ENCODE data around the gene XXYLT1. TPM values are rescaled to one million over a fixed set of nuclear protein-coding genes. Genes with fewer than 3 reads are reported as not detected.

The XXYLT1 gene
- total RNA-seq, 1 donor from 2014 or later, result 2.7 TPM

- intact Hi-C loops (cut with DNase I), result loop anchor here (2.0 to 10.0 kb wide), 2 partner anchors 173 to 485 kb away; partner anchors contain the start of gene ACAP2
- peak; percentile 39 for DNase-seq (ENCODE audit: missing footprints)
- no peak for ATAC-seq
Measured at GRCh38 chr3:195269375-195270078, 1.4 kb downstream of the XXYLT1 start.

GRCh38 chr3:195268576-195269309, 2.2 kb downstream of the XXYLT1 start:
- intact Hi-C loops (cut with DNase I), result loop anchor here (10.0 kb wide), 1 partner anchor 484 kb away; no protein-coding TSS in a partner anchor
- ATAC-seq (no peak), DNase-seq (ENCODE audit: missing footprints) (no peak)

- ATAC-seq (no peak), DNase-seq (ENCODE audit: missing footprints) (no peak)
- intact Hi-C loops (cut with DNase I), result loop anchor here (10.0 kb wide), 1 partner anchor 482 kb away; no protein-coding TSS in a partner anchor
Measured at GRCh38 chr3:195267096-195267495, 3.9 kb downstream of the XXYLT1 start.

GRCh38 chr3:195266428-195266827, 4.5 kb downstream of the XXYLT1 start:
- no peak for DNase-seq (ENCODE audit: missing footprints)
- intact Hi-C loops (cut with DNase I), result loop anchor here (10.0 kb wide), 1 partner anchor 482 kb away; no protein-coding TSS in a partner anchor
- no peak for ATAC-seq

GRCh38 chr3:195265363-195265976, 5.5 kb downstream of the XXYLT1 start:
- no peak for DNase-seq (ENCODE audit: missing footprints)
- intact Hi-C loops (cut with DNase I), result loop anchor here (10.0 kb wide), 1 partner anchor 481 kb away; no protein-coding TSS in a partner anchor
- ATAC-seq, result no peak

- DNase-seq (ENCODE audit: missing footprints) (no peak), ATAC-seq (no peak)
Measured at GRCh38 chr3:195263925-195264600, 6.9 kb downstream of the XXYLT1 start.

GRCh38 chr3:195263193-195263924, 7.6 kb downstream of the XXYLT1 start:
- intact Hi-C loops (cut with DNase I), result loop anchor here (5.0 to 10.0 kb wide), 2 partner anchors 386 to 479 kb away; no protein-coding TSS in a partner anchor
- no peak for ATAC-seq
- no peak for DNase-seq (ENCODE audit: missing footprints)

More at GRCh38 chr3:195263925-195264600, 6.9 kb downstream of the XXYLT1 start:
- intact Hi-C loops (cut with DNase I), result loop anchor here (5.0 to 10.0 kb wide), 2 partner anchors 387 to 479 kb away; no protein-coding TSS in a partner anchor

- no peak for ATAC-seq
- DNase-seq (ENCODE audit: missing footprints), result no peak
- intact Hi-C loops (cut with DNase I), result loop anchor here (5.0 to 10.0 kb wide), 2 partner anchors 385 to 477 kb away; no protein-coding TSS in a partner anchor
Measured at GRCh38 chr3:195261925-195262324, 9.0 kb downstream of the XXYLT1 start.

GRCh38 chr3:195260280-195260905, 10.6 kb downstream of the XXYLT1 start:
- intact Hi-C loops (cut with DNase I), result loop anchor here (1.0 to 10.0 kb wide), 3 partner anchors 383 to 578 kb away; no protein-coding TSS in a partner anchor
- ATAC-seq, result no peak
- DNase-seq (ENCODE audit: missing footprints), result peak; percentile 83

GRCh38 chr3:195259475-195260279, 11.3 kb downstream of the XXYLT1 start:
- ATAC-seq (peak; percentile 89), DNase-seq (ENCODE audit: missing footprints) (peak; percentile 94)
- intact Hi-C loops (cut with DNase I), result loop anchor here (1.0 to 10.0 kb wide), 5 partner anchors 153 to 577 kb away; no protein-coding TSS in a partner anchor

GRCh38 chr3:195259154-195259474, 11.8 kb downstream of the XXYLT1 start:
- intact Hi-C loops (cut with DNase I), result loop anchor here (2.0 kb wide), 2 partner anchors 152 to 256 kb away; no protein-coding TSS in a partner anchor
- no peak for ATAC-seq
- DNase-seq (ENCODE audit: missing footprints), result no peak

- ATAC-seq (no peak), DNase-seq (ENCODE audit: missing footprints) (no peak)
- intact Hi-C loops (cut with DNase I), result loop anchor here (2.0 kb wide), 2 partner anchors 152 to 256 kb away; no protein-coding TSS in a partner anchor
Measured at GRCh38 chr3:195258449-195259153, 12.4 kb downstream of the XXYLT1 start.

GRCh38 chr3:195257454-195258448, 13.2 kb downstream of the XXYLT1 start:
- ATAC-seq, result no peak
- intact Hi-C loops (cut with DNase I), result loop anchor here (2.0 kb wide), 2 partner anchors 151 to 255 kb away; no protein-coding TSS in a partner anchor
- DNase-seq (ENCODE audit: missing footprints), result no peak

GRCh38 chr3:195256639-195257453, 14.1 kb downstream of the XXYLT1 start:
- DNase-seq (ENCODE audit: missing footprints), result no peak
- ATAC-seq, result no peak
- intact Hi-C loops (cut with DNase I), result no loop called here
